ENCODE measurements around the gene ELMO1.
A peak's percentile ranks its signal among the peaks of the same experiment; 100 is the strongest.

ELMO1 gene

DNA sequence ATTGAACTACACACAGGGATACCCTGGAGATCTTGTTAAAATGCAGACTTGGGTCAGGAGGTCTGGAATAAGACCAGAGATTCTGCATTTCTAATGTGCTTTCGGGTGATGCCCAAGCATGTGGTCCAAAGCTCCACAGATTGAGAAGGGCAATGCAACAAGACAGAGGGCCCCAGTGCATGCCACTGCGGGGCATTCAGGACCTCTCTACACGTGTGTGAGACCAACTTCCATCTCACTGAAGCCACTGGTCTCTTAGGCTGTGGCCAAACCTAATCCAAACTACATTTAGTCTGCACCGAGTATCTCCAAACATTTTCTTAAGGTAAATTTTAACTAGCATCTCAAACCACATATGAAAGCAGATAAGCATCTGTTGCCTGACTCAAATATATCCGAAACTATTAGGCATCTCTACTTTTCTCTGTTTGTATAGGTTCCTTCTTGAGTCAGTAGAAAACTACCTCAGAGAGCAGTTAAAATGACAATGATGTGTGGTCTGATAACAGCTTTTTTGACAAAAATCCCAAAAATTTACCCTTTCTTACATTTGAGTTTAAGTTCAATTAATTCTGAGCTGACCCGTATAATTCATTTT lies 107.5 kb downstream of the ELMO1 start:
- DNase-seq, result no peak

DNA sequence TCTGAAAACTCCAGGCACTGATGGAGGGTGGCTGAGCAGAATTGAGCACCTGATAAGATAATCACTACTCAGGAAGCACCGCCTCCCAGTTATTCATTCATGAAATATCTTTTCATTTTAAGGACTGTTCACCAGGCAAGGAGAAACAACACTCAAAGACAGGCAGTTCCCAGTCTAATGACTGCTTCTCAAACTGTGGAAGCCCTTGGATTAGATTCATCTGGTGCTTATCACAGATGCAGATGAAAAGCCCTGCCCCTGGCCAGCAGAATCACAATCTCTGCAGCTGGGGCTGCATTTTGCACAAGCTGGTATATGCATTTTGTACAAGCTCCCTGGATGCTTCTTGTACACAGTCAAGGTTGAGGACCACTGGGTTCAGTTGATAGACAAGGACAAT lies 109.7 kb downstream of the ELMO1 start:
- no peak for DNase-seq

- DNase-seq, result no peak
Measured at GRCh38 chr7:37337522-37337921, 111.1 kb downstream of the ELMO1 start.

DNA sequence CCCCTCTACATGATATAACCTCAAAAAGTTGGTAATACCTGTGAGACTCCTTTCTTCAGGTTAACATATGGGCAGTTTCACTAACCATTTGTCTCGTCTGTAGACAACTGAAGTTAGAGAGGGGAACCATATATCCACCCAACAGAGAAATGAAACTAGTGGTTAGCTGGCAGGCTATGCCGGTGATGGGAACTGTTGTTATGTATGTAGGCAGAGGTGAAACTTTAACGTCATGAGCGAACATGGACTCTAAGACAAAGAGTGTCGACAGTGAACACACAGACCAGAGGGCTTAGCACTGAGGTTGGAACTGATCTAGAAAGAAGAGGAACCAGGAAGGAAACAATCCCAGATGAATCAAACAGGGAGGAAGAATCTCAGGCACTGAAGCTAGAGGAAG lies 112.4 kb downstream of the ELMO1 start:
- DNase-seq, result no peak

DNA sequence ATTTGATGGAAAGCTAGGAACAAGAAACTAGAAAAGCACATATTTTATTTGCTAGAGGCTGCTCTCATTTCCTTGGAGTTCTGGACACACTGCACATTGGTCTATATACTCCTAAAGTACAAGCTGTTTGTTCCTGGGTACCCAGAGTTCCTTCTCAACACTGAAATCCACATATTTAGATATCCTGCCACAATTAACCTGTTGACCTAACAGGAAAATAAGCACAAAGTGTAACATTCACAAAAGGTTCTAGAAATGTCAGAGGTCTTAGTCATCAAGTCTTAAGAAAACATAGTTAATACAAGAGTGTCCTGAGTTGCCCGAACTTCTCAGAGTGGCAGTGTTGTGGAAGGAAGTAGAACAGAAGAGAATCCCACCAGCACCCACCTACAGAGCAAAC lies 115.6 kb downstream of the ELMO1 start:
- no peak for DNase-seq

GRCh38 chr7:37332243-37333016 lies 116.2 kb downstream of the ELMO1 start:
- DNase-seq, result no peak

DNA sequence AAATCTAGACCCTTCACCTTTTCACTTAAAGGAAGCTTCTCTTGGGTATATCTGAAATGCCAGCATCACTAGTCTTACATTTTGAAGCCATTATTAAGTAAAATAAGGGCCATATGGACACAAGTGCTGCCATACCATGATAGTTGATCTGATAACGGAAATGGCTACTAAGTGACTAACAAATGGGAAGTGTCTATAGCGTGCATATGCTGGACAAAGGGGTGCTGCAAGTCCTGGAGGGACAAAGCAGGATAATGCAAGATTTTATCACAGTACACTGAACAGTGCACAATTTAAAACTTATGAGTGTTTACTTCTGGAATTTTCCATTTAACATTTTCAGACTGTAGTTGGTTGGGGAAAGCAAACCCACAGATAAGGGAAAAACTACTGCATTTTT lies 117.9 kb downstream of the ELMO1 start:
- no peak for DNase-seq

DNA sequence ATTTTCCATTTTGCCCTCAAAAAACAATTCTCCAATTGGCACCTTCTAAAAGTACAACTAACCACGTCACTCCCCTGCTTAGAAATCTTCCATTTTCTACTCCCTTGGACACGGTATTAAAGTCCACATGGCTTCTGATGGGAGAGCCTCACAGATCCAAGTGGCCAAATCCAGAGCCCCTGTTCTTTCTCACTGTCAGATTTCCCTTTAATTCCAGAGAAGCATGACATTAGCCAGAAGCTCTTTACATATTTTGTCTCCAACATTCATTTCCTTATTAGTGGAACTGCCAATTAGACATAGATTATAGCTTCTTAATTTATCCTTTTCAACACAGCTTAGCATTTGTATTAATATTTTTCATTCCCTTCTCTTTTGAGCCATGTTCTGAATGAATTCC lies 118.7 kb downstream of the ELMO1 start:
- no peak for DNase-seq

DNA sequence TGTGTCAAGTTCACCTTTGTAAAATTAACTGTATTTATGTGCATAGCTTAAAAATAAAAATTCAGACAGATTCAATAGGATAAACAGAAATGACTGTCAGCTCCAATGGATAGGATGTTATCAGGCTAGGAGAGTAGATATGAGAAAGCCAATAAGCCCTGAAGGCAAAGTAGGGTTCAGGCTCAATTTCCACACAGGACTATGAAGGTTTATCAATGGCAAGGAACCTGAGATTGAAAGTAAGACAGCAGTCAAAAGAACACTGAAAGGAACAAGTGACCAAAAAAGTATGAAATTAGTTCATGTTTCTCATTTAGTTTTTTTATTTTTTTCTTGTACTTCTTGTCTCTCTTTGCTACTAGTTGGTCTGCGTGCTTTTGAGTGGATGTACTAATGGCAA lies 121.4 kb downstream of the ELMO1 start:
- no peak for DNase-seq

DNA sequence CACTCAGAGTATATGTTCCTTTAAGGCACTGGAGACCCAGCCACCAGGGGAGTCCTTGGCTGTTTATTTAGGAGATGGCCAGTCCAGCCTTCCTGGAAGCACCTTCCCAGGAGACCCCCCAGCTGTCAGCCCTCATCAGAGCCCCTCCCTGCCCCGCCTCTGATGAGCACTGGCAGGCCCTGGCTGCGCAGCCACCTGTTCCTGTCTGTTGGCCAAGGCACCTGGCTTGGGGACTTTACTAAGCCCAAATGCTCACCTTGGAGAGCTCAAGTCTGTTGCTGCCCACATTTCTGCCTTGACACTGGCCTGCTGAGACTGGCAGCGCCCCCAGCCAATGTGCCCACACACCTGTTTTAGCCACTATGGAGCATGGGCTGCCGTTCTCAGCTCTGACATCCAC lies 124.7 kb downstream of the ELMO1 start:
- no peak for DNase-seq

GRCh38 chr7:37322831-37323230 lies 125.8 kb downstream of the ELMO1 start:
- no peak for DNase-seq

- no peak for DNase-seq
Measured at GRCh38 chr7:37320848-37321468, 127.7 kb downstream of the ELMO1 start.

GRCh38 chr7:37320140-37320847 lies 128.4 kb downstream of the ELMO1 start:
- DNase-seq, result no peak

DNA sequence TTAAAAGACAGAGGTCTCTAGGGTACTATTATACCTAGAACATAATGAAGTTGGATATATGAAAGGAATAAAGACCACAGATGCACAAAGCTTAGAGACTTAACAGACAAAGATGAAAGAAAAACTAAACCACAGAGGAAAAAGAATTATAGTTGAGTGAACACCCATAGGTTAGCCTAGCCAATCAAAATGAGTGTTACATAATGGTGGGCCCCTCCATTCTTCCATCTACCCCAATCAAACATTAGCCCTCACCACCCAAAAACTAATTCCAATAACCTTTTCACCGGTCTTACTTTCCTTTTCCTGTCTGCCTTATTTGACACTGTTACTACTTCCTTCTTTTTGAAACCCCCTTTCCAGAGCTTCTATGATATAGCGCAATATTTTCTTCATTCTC lies 130.1 kb downstream of the ELMO1 start:
- DNase-seq, result peak; percentile 24

- no peak for DNase-seq
Measured at GRCh38 chr7:37315772-37316715, 132.6 kb downstream of the ELMO1 start.

- no peak for DNase-seq
Measured at GRCh38 chr7:37312608-37313007, 136.1 kb downstream of the ELMO1 start.

DNA sequence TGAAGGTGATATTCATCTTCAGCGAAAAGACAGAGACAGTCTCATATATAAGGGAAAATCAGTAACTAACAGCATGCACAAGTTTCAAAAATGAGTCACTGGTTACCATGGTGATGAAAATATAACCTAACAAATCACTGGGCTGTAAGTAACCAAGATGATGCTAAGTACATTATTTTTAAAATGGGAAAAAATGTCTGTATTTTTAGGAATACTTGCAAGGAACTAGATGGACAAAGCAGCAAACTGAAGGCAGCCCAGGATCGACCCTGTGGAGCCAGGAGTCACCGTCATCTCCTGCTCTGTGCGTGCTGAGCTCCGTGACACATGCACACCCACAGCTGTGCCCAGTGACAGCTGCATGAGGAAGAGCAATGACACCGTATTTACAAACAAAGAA lies 137.3 kb downstream of the ELMO1 start:
- peak; percentile 46 for DNase-seq

DNA sequence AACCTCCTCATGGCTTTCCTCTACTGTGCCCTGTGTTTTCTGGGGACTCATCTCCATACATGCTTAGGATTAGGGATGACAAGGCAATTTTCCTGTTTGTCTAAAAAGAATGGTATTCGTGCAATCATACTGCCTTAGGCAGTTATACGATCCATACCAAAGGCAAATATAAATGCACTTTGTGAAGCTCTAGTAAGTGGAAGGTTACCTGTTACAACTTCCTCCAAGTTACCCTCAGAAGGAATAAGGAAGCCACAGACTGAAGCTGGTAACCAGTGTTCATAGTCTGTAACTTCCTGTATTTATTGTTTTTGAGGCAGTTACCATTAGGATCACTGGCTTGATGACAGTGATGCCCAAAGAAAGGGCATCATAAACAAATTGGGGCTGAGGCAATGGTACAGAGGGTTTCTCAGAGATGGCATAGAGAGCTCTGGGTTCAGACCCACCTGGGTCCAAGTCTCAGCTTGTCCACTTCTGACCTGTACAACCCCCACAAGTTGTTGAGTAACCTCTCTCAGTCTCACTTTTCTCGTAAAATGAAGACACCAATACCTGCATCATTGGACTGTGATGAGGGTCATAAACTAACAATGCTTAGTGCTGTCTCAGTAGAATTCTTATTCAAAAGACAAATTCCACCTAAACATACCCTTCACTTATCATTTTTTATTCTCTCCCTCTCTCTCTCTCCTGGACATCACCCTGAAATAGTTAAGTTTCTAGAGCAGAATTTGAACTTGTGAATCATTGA lies 138.2 kb downstream of the ELMO1 start:
- DNase-seq, result peak; percentile 11

GRCh38 chr7:37309493-37309892 lies 139.2 kb downstream of the ELMO1 start:
- DNase-seq, result peak; percentile 12

- no peak for DNase-seq
Measured at GRCh38 chr7:37304921-37305320, 143.7 kb downstream of the ELMO1 start.

- no peak for DNase-seq
Measured at GRCh38 chr7:37297546-37297945, 151.1 kb downstream of the ELMO1 start.

DNA sequence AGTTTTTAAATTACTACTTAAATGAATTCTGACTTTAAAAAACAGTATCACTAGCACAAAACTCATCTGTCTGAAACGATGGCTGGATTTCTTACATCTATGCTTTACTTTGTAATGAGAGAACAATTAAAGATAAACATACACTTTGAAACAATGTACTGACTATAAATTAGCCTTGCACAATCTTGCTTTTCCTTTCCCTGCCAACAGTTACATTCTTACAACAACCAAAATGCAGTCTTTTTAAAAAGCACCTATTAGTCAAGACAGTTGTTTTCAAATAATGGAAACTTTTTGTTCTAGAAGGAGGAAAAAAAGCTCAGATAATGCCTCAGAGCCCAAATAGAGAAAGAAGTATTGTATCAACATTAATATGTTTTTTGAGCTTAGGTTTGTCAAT lies 153.3 kb downstream of the ELMO1 start:
- no peak for DNase-seq

Measured in CD4-positive, alpha-beta T cell treated with Interleukin-17A for 4 hours (primary cell).